NCI-H1694 (cell line): Measurements from ENCODE around the gene FCN2.

Experiments
- DNase-seq: peaks from one replicate; lab custom pipeline; 2025; lab: John Stamatoyannopoulos, UW

FCN2 gene

GRCh38 chr9:134888603-134889190, 8.1 kb downstream of the FCN2 start:
- no peak for DNase-seq

- DNase-seq: no peak
Measured at GRCh38 chr9:134889386-134890154, 9.0 kb downstream of the FCN2 start.

GRCh38 chr9:134890155-134890495, 9.5 kb downstream of the FCN2 start:
- no peak for DNase-seq

GRCh38 chr9:134891053-134891452, 10.4 kb downstream of the FCN2 start:
- no peak for DNase-seq

- no peak for DNase-seq
Measured at GRCh38 chr9:134891713-134892112, 11.1 kb downstream of the FCN2 start.

- no peak for DNase-seq
Measured at GRCh38 chr9:134892221-134892620, 11.6 kb downstream of the FCN2 start.

GRCh38 chr9:134892820-134893420, 12.3 kb downstream of the FCN2 start:
- no peak for DNase-seq

- DNase-seq: no peak
Measured at GRCh38 chr9:134894136-134894860, 13.7 kb downstream of the FCN2 start.

GRCh38 chr9:134895097-134895496, 14.5 kb downstream of the FCN2 start:
- DNase-seq: no peak

GRCh38 chr9:134895567-134895907, 14.9 kb downstream of the FCN2 start:
- no peak for DNase-seq

GRCh38 chr9:134895908-134896833, 15.6 kb downstream of the FCN2 start:
- DNase-seq: peak; percentile 74

- no peak for DNase-seq
Measured at GRCh38 chr9:134896834-134897583, 16.4 kb downstream of the FCN2 start.

GRCh38 chr9:134897584-134898170, 17.1 kb downstream of the FCN2 start:
- no peak for DNase-seq

GRCh38 chr9:134898319-134898718, 17.7 kb downstream of the FCN2 start:
- no peak for DNase-seq

GRCh38 chr9:134899168-134899567, 18.6 kb downstream of the FCN2 start:
- DNase-seq: no peak

GRCh38 chr9:134899818-134900217, 19.2 kb downstream of the FCN2 start:
- no peak for DNase-seq

- no peak for DNase-seq
Measured at GRCh38 chr9:134902936-134903335, 22.3 kb downstream of the FCN2 start.

GRCh38 chr9:134908524-134909309, 28.1 kb downstream of the FCN2 start:
- no peak for DNase-seq

GRCh38 chr9:134909511-134910481, 29.2 kb downstream of the FCN2 start:
- DNase-seq: no peak
